HepG2 (cell line): Measurements from ENCODE around the gene CABP2. TPM values are rescaled to one million over a fixed set of nuclear protein-coding genes. Genes with fewer than 3 reads are reported as not detected.
A peak's percentile ranks its signal among the peaks of the same experiment; 100 is the strongest.

ENCODE experiments used
- CAMTA2 ChIP-seq: sonication (generic); formaldehyde crosslinking; IDR thresholded peaks from 2 replicates; pipeline ENCODE4 v1.4.0; 2020; ENCODE audit warnings: mild to moderate bottlenecking, missing genetic modification reagents, borderline replicate concordance
- E2F2 ChIP-seq: sonication (generic); formaldehyde crosslinking; IDR thresholded peaks from 2 replicates; pipeline ENCODE4 v1.4.0; 2020; ENCODE audit warnings: missing genetic modification reagents, borderline replicate concordance
- EED ChIP-seq: sonication (generic); formaldehyde crosslinking; IDR thresholded peaks from 2 replicates; pipeline ENCODE4 v1.5.0; 2020; ENCODE audit warnings: mild to moderate bottlenecking, missing genetic modification reagents
- ELF3 ChIP-seq: IDR thresholded peaks from 2 replicates; pipeline ENCODE4 v1.6.1; 2016; ENCODE audit warnings: missing genetic modification reagents, missing compliant biosample characterization
- HNRNPLL ChIP-seq: fragments of 200-400 bp; formaldehyde crosslinking; IDR thresholded peaks from 2 replicates; pipeline ENCODE4 v1.6.1; 2017; ENCODE audit warnings: mild to moderate bottlenecking, low read depth, low read length; ENCODE audit not compliant: poor library complexity, severe bottlenecking
- HOXA5 ChIP-seq: sonication (generic); formaldehyde crosslinking; IDR thresholded peaks from 2 replicates; pipeline ENCODE4 v1.4.0; 2020; ENCODE audit warnings: missing genetic modification reagents
- MTF1 ChIP-seq: sonication (generic); formaldehyde crosslinking; IDR thresholded peaks from 2 replicates; pipeline ENCODE4 v1.5.0; 2020; ENCODE audit warnings: missing genetic modification reagents
- NCOR1 ChIP-seq: fragments of 200-600 bp; sonication (generic); IDR thresholded peaks from 2 replicates; pipeline ENCODE4 v1.7.0; 2017; ENCODE audit warnings: antibody characterized with exemption, low read length, borderline replicate concordance
- NR2F6 ChIP-seq, 2 experiments: IDR thresholded peaks; 2 replicates each; pipeline ENCODE4 v1.6.1; 2016; ENCODE audit warnings: antibody characterized with exemption in 1 of 2, mild to moderate bottlenecking in 1 of 2
- PBX2 ChIP-seq: IDR thresholded peaks from 2 replicates; pipeline ENCODE4 v1.6.1; 2016; ENCODE audit warnings: control low read depth
- POLR2A ChIP-seq, 2 experiments: IDR thresholded peaks; 2 replicates each; pipeline ENCODE4 v1.6.1; 2011; ENCODE audit warnings: low read depth in 2 of 2, low read length in 2 of 2, mild to moderate bottlenecking in 1 of 2, moderate library complexity in 1 of 2; ENCODE audit not compliant: insufficient read depth in 1 of 2
- REL ChIP-seq: sonication (generic); formaldehyde crosslinking; conservative IDR thresholded peaks from 2 replicates; pipeline ENCODE4 v1.8.0; 2022; ENCODE audit warnings: mild to moderate bottlenecking, missing genetic modification reagents, moderate library complexity
- SNAI1 ChIP-seq: sonication (generic); formaldehyde crosslinking; IDR thresholded peaks from 2 replicates; pipeline ENCODE4 v1.5.0; 2020; ENCODE audit warnings: mild to moderate bottlenecking, missing genetic modification reagents, borderline replicate concordance
- ZBTB33 ChIP-seq: sonication (generic); formaldehyde crosslinking; IDR thresholded peaks from 2 replicates; pipeline ENCODE4 v1.4.0; 2020; ENCODE audit warnings: missing genetic modification reagents
- ZNF224 ChIP-seq: sonication (generic); formaldehyde crosslinking; IDR thresholded peaks from 2 replicates; pipeline ENCODE4 v1.5.0; 2020; ENCODE audit warnings: mild to moderate bottlenecking, missing genetic modification reagents
- ZNF234 ChIP-seq: sonication (generic); formaldehyde crosslinking; conservative IDR thresholded peaks from 2 replicates; pipeline ENCODE4 v1.5.1; 2020; ENCODE audit warnings: mild to moderate bottlenecking, missing genetic modification reagents
- ZNF674 ChIP-seq: sonication (generic); formaldehyde crosslinking; IDR thresholded peaks from 2 replicates; pipeline ENCODE4 v1.5.0; 2020; ENCODE audit warnings: low read depth, mild to moderate bottlenecking, missing genetic modification reagents
- ZNF749 ChIP-seq: sonication (generic); formaldehyde crosslinking; IDR thresholded peaks from 2 replicates; pipeline ENCODE4 v1.8.0; 2022; ENCODE audit warnings: mild to moderate bottlenecking, missing genetic modification reagents, moderate library complexity, borderline replicate concordance
- ZNF790 ChIP-seq: sonication (generic); formaldehyde crosslinking; IDR thresholded peaks from 2 replicates; pipeline ENCODE4 v1.8.0; 2022; ENCODE audit warnings: missing genetic modification reagents, mild to moderate bottlenecking, borderline replicate concordance
- polyA plus RNA-seq, 8 experiments: library from polyadenylated mRNA; depleted of rRNA in 3 of 8; stranded (reverse) in 7 of 8; unstranded in 1 of 8; fragments of >200 nt; fragmentation: Illumina TruSeq in 4 of 8; extraction: Trizol in 4 of 8; gene quantifications; 2 replicates each; pipeline versions ENCODE4 v1.2.1 to v1.2.3, GENCODE V29; 2011 to 2016; ENCODE audit warnings: low read depth in 4 of 8, missing spikeins in 1 of 8, mixed read lengths in 1 of 8; ENCODE audit not compliant: insufficient read depth in 1 of 8
- total RNA-seq, 5 experiments: library from RNA; depleted of rRNA; stranded (reverse); fragments of >200 nt; fragmentation: Illumina TruSeq; extraction: Trizol; gene quantifications; 2 replicates each; pipeline ENCODE4 v1.2.3, GENCODE V29; 2016; ENCODE audit warnings: low read depth in 1 of 5
- TF ChIP-seq, protein P1 (sequence below): sonication (generic); formaldehyde crosslinking; IDR thresholded peaks from 2 replicates; pipeline ENCODE4 v1.4.0; 2020; ENCODE audit warnings: low read depth, mild to moderate bottlenecking, missing genetic modification reagents

CABP2 gene
- total and polyA plus RNA-seq, 2 of the 13 experiments (the other 11 are each of a cell fraction or from before 2014, with no cell fraction given) = not detected

DNA sequence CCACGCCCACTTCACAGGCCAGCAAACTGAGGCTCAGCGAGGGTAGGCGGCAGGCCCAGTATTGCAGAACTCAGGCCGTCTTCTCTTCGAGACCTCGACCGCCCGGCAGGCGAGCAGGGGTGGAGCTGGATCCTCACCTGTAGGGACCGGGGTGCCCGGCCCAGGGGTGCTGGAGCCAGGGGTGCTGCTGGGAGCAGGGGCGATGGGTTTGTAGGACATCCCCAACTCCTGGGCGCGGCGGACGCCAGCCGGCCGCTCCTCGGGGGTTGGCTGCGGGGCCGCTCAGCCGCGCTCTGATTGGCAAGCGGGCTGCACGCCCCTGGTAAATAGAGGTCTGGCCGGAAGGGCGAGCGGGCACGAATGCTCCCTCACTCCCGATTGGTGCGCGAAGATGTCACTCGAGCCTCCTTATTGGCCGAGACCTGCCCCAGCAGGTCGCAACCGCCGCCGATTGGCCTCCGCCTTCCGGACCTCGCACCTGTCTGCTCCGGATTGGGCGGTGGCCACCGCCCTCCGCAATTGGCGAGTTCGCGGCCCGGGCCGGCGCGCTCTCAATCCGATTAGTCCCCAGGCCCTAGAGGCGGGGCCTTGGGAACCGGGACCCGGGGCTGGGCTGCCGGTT is 15.3 kb downstream of the CABP2 start, which contains the start of gene CDK2AP2 (continued):
- TF ChIP-seq ZNF790 (peak; percentile 64; the same call in 1 of the 2 replicates), CAMTA2 (CRISPR knock-in tag) (0 out of 2 replicates have a peak, but pooled peaks have one; percentile 23), NR2F6 (IDR thresholded peaks at IDR 0.05) (no peak), NR2F6 (CRISPR knock-in tag; IDR thresholded peaks at IDR 0.05) (no peak), E2F2 (CRISPR knock-in tag) (no peak), POLR2A (IDR thresholded peaks at IDR 0.05; ENCODE audit: insufficient read depth in 1 of 2, low read depth in 2 of 2, low read length in 2 of 2) (no peak; a peak in 1 of 4 replicates), PBX2 (CRISPR knock-in tag) (peak; percentile 92), HNRNPLL (peak; percentile 59), ZNF749 (CRISPR knock-in tag) (no peak), ZBTB33 (CRISPR knock-in tag) (0 out of 2 replicates have a peak, but pooled peaks have one; percentile 45), EED (CRISPR knock-in tag) (0 out of 2 replicates have a peak, but pooled peaks have one; percentile 55), MTF1 (CRISPR knock-in tag) (no peak), ZNF224 (CRISPR knock-in tag) (0 out of 2 replicates have a peak, but pooled peaks have one; percentile 55), ZNF674 (CRISPR knock-in tag) (no peak), REL (CRISPR knock-in tag) (0 out of 2 replicates have a peak, but pooled peaks have one; percentile 55), ZNF234 (CRISPR knock-in tag) (no peak), NCOR1 (peak; percentile 50; the same call in 1 of the 2 replicates), ELF3 (0 out of 2 replicates have a peak, but pooled peaks have one; percentile 13), SNAI1 (CRISPR knock-in tag) (0 out of 2 replicates have a peak, but pooled peaks have one; percentile 51), HOXA5 (CRISPR knock-in tag) (peak; percentile 12; the same call in 1 of the 2 replicates)
- TF ChIP-seq, protein P1, sequence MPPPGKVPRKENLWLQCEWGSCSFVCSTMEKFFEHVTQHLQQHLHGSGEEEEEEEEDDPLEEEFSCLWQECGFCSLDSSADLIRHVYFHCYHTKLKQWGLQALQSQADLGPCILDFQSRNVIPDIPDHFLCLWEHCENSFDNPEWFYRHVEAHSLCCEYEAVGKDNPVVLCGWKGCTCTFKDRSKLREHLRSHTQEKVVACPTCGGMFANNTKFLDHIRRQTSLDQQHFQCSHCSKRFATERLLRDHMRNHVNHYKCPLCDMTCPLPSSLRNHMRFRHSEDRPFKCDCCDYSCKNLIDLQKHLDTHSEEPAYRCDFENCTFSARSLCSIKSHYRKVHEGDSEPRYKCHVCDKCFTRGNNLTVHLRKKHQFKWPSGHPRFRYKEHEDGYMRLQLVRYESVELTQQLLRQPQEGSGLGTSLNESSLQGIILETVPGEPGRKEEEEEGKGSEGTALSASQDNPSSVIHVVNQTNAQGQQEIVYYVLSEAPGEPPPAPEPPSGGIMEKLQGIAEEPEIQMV = 0 out of 2 replicates have a peak, but pooled peaks have one; percentile 35
